CD4-positive, alpha-beta T cell treated with Interleukin-15 for 1 hour (primary cell): ENCODE data around the gene NSUN2.
A peak's percentile ranks its signal among the peaks of the same experiment; 100 is the strongest.
"Not testable (repeated sequence)": the region's sequence is repeated elsewhere in the genome, so short reads cannot be mapped to it uniquely, and the experiment has no call there.

Experiments used
- DNase-seq: peaks from one replicate; pipeline ENCODE4 v3.0.0-alpha.2; 2020

Gene NSUN2

DNA sequence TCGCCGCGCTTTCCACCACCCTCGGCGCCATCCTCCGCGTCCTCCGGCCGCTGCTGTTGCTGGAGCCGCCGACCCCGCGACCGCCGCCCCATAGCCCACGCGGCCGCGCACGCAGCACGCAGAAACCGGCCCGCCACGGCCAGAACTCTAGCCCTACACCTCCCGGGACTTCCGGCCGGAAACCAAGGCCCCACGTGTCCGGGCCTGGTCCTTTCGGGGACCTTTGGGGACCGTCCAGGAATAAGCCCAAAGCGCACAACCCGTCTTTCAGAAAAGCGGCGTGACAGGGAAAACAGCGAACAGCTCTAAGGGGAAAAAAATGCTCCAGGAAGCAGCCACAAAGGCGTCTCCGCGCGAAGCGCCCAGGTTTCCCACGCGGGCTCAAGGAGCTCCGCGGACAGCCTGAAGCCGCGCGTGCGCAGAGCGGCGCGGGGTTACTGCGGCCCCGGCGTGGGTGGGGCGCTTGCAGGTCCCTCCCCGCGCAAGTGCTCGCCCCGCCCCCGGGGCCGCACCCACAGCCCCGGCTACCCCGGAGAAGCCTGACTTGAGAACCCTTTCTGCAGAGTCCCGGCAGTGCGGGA, at the start of gene NSUN2, which contains the start of gene SRD5A1:
NSUN2 (minus strand) TSS at position 157 of the 581 bp plus-strand sequence; CDS start at position 92, 65 bp downstream.
SRD5A1 (plus strand) TSS at position 553 of the 581 bp plus-strand sequence. CDS start 137 bp downstream, outside the sequence.
- DNase-seq, result peak; percentile 89

DNA sequence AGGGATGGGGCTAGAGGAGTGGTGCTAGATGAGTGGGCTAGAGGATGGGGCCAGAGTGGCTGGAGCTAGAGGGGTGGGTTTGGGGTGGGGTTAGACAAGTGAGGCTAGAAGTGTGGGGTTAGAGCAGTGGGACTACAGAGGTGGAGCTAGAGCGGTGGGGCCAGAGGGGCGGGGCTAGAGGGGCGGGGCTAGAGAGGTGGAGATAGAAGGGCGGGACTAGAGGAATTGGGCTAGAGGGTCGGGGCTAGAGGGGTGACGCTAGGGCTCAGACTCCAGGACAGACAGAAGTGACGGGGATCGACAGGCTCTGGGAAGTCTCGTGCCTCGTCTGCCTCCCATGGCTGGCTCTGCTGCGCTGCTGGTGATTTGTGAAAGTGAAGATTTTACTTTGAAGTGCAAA, 49.4 kb upstream of the NSUN2 start:
- no peak for DNase-seq

DNA sequence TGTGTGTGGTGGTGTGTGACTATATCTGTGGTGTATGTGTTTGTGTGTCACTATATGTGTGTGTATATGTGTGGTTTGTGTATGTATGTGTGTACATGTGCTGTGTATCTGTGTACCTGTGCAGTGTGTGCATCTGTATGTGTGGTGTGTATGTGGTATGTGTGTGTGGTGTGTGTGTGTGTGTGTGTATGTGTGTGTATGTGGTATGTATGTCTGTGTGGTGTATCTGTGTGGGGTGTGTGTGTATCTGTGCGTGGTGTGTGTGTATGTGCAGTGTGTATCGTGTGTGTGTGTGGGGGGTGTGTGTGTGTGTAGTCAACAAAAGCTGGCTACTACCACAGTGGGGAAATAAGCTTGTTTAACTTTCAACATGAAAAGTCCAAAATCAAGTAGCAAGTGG, 48.8 kb upstream of the NSUN2 start:
- DNase-seq, result no peak

DNA sequence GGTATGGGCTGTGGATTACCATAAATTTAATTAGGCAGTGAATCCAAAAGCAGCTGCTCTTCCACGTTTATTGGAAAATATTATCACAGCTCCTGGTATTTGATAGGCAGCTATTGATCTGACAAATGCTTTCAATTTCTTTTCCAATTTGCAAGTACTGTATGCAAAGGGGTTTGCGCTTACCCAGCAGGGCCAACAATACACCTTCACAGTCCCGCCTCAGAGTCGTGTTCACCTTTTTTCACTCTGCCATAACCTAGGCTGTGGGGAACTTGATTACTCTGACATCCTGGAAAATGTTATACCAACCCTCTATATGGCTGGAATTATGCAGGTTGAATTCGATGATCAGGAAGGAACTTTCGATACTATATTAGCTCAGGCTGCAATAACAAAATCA, 48.1 kb upstream of the NSUN2 start:
- DNase-seq, result no peak

DNA sequence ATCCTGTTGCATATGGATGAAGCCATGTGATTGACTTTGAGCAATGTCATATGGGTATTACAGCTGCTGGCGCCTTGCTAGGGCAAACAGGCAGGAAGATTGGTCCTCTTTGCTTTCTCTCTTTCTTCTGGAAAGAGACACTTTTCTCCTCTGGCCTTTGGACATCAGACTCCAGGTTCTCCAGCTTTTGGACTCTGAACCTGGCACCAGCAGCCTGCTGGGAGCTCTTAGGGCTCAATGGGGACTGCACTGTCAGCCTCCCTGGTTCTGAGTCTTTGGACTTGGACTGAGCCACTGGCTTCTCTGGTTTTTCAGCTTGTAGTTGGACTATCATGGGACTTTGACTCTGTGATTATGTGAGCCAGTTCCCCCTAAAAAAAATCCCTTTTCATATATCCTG, 45.5 kb upstream of the NSUN2 start:
- no peak for DNase-seq

DNA sequence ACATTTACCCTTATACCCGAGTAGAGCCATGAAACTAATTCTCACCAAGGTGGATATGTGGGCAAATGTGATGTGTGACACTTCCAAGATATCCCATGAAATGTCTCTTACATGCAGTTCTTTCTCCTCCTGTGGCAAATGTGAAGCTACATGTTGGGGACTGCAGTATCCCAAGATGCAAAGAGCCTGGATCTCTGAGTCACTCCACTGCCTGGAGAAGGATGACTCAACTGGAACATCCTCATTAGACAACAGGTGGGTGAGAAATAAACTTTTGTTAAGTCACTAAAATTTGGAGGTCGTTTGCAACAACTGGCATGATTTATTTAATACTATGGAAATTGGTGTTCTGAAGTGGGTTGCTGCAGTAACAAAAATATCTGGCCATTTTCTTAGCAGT, 43.9 kb upstream of the NSUN2 start:
- no peak for DNase-seq

DNA sequence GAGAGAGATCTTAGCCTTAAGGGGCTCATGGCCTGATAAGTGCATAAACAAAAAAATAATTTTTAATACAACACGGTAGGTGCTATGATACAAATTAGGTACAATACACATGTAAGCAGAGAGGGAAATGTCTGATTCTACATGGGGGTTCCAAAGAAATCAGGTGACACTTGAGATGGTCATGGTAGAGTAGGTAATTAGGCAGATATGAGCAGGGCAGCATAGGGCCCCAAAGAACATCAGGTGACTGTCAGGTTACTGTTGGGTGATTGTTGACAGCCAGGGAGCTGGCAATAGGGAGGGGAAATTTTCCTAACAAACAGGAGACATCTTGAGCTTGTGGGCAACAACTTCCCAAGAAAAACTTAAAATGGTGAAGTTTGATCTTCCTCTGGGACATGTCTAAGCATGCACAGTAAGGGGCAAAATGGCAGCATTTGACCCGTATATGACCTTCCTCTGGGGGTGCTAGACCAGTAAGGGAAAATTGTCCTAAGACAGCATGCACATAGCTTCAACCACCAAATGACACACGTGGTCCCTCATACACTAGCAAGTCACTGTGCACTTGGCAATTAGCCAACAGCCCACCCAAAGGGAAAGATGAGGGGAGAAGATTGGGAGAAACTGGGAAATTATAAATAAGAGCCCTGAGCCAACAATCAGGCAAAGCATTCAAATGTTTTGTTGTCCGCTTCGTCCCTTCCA, 43.1 kb upstream of the NSUN2 start:
- no peak for DNase-seq

DNA sequence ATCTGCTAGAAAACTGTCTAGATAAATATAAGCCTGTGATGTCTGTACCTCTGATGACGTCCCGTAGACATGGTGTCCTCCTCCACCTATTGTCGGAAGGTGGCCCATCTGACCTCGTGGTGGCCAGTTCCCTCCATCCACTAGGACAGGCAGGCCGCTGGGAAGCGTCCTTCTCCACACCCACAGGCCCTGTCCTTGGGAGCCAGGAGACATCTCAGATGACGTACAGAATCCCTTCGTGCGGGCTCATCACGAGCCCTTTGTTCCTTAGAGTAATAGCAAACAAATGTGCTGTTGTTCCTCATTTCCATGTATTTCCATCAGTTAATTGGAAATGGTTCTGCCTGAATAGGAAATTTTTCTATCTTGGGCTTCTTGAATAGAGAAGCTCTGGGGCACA, 42.0 kb upstream of the NSUN2 start:
- DNase-seq, result no peak

DNA sequence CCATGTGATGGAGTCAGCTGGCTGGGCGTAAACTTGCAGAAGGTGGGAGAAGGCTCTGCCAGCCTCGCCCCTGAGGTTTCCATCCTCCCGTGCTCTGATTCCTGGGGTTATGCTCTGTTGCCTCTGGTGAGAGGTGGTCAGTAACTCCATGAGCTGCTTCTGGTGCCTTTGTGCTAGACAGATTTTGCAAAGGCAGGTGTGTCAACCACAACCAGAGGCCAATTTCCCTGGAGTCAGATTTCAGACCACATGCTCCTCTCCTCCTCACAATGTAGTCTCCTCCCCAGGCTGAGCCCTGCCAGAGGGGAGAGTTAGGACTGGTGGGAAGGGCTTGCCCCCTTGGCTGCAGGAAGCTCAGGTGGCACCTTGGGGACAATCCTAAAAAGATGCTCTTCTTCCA, 41.6 kb upstream of the NSUN2 start:
- DNase-seq, result no peak

DNA sequence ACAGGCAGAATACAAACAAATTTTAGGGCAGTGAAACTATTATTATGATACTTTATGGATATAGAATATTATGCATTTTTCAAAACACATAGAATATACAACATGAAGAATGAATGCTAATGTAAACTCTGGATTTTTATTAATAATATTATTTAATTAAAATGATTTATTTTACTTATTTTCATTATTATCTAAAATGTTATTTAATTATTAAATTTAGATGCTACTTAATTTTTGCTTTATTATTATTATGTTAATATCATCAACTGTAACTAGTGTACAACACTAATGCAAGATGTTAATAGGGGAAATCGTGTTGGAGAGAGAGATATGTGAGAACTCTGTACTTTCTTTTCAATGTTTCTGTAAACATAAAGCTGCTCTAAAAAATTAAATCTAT, 41.1 kb upstream of the NSUN2 start:
- no peak for DNase-seq

DNA sequence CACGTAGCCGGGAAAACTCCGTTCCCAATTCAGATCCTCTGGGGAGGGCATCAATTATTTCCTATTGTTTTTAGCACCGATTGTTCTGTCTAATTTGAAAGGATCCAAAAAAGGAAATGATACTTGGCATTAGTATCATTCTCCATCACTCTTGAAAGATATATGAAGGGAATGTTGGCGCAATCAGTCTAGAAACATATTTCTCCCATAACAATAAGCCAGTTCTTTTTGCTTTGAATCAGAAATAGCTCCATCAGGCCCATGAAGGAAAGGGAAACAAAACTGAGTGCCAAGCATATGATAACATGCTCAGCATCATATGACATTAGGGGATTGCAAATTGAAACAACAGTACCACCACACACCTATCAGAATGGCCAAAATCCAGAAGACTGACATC, 40.2 kb upstream of the NSUN2 start:
- no peak for DNase-seq

DNA sequence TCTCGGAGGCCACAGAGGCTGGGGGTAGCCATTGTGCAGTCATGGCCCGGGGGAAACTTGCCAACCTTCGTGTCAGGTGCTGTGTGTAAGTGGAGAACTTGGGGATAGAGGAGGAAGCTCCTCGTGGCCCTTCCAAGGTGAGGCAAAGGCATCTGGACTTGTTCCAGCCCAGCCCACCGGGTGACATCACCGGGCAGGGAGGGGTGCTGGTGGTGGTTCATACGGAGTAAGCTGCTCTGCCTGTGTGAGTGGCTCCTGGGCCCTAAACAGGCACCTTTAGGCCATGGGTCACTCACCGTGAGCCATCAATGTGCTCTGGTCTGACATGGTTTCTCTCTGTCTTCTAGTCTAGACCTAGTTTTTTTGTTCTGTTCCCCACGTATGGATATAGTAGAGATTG, 35.9 kb upstream of the NSUN2 start:
- DNase-seq, result not testable (repeated sequence)

DNA sequence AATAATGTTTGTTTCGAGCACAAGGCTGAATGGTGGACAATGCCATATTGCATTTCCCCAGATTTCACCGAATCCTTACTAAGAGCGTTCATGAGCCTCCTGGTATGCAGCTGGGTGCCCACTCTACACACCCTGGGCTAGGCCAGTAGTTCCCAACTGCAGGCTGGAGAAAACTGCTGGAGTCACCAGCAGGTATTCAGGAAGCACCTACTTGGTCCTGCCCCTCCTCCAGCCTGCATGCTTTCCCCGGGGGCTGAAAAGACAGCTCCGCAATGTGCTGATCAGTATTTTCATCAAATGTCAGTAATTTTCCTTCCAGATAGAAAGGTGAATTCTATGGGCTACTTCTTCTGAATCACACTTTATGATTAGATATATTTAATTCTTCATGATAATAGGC, 34.8 kb upstream of the NSUN2 start:
- no peak for DNase-seq

DNA sequence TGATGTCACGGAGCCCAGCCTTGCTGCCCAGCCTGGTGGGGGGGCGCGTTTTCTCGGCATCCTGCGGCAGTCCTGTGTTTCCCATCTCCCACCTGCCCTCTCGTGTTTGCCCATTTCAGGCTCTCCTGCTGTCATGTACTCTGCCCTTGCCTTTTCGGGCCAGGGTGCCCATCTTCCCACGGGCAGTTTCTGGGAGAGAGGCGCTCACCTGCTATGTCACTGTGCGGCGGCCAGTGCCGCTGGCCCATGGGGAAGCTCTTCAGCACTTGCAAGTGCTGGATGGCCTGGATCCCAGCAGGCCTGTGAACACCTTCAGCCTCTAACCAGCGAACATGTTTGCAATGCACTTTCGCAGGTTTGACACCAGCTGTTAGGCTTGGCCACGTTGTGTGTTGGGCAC, 33.9 kb upstream of the NSUN2 start:
- no peak for DNase-seq

DNA sequence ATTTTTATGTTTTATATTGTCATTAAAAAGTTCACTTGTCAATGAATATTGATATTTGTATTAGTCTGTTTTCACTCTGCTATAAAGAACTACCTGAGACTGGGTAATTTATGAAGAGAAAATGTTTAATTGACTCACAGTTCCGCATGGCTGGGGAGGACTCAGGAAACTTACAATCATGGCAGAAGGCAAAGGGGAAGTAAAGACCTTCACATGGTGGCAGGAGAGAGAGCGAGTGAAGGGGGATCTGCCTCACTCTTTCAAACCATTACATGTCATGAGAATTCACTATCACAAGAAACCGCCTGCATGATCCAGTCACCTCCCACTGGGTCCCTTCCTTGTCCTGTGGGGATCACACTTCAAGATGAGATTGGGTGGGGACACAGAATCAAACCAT, 27.8 kb upstream of the NSUN2 start:
- DNase-seq, result no peak

DNA sequence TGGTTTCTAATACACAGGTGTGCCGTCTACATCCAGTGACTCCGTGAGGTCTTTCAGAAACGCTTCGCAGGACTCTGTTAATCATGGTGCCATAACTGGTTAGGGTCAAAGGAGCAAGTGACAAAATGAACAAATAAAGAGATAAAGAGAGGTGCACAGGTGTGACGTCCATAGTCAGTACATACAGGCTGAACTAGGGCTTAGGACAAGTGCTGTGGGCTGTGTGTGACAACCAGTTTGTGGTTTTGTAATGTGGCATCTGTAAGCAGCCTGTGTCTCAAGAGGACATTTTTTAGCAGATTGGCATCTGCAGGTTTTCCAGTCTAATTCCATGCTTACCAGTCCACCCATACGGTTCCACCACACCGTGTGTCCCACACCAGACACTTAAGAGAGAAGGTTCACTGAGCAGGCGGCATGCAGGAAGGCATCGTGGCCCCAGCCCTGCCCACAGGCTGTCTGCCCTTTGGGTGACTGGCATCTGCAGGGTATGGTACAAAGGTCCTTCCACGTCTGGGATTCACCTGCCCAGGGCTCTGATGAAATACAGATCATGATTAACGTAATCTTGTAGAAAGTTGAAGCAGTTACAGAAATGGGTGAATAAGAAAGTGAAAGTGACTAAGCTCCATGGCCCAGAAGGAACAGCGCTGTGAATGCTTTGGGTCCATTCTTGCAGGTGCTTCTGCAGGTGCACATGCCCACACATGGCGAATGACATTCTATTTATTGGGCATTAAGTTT, 27.3 kb upstream of the NSUN2 start:
- no peak for DNase-seq

DNA sequence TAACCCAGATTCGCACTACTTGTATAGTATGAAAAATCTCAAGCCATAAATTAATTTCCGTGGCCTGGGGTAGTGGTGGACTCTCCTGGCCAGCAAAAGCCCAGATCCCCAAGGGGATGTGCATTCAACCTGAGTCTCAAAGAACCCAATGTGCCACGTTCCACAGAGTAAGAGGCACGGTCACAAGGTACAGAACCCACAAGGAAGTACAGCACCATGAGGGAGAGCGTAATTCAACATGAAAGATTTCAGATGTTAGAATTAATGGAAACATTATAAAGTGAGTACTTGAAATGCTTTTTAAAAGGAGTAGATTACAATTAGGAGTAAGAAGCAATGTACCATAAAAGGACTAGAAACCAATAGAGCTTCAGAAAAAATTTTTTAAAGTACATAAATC, 23.8 kb upstream of the NSUN2 start:
- no peak for DNase-seq

DNA sequence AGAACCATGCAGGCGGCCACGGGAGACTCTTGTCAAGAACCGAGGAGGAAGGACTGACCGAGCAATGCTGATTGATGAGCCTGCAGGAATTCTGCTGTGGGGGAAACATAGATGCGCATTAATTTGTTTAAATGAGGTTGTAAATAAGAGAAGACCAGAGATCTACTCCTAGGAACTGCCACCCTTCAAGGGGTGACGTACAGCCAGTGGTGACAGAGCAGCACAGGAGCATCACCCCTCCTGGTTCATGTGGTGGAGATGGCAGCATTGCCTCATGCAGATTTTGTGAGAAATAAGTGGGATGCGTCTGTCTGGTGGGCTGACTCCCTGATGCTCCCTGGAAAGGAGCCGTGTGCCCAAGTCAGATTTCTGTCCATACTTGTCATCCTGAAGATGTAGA, 22.6 kb upstream of the NSUN2 start:
- no peak for DNase-seq

DNA sequence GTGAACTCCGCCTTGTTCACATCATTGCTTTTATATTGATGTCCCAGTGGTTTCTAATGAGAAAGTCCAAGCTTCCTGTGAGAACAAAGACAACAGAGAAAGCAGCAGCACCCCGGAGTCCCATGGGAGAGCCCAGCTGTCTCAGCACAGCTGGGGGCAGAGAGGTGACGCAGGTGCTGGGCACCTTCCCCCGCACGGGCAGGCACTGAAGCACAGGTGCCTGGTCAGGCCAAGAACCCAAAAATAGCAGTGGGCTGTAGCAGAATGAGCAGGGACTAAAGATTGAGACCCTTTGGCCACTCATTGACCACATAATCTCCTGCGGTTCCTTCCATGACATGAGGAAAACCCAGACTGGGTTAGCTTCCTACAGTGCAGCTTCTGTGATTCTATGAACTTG, 19.2 kb upstream of the NSUN2 start:
- no peak for DNase-seq

DNA sequence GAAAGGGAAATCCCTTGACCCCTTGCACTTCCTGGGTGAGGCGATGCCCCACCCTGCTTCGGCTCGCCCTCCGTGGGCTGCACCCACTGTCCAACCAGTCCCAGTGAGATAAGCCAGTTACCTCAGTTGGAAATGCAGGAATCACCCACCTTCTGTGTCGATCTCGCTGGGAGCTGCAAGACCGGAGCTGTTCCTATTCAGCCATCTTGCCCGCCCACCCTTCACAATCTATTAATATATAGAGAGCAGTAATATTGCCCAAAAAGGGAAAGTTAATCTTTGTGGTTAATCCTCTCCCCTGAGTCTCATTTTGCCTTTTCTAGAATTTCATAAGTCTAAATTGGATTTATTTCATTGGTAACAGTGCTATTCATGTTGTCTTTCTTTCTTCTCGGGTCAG, 16.8 kb upstream of the NSUN2 start:
- no peak for DNase-seq

DNA sequence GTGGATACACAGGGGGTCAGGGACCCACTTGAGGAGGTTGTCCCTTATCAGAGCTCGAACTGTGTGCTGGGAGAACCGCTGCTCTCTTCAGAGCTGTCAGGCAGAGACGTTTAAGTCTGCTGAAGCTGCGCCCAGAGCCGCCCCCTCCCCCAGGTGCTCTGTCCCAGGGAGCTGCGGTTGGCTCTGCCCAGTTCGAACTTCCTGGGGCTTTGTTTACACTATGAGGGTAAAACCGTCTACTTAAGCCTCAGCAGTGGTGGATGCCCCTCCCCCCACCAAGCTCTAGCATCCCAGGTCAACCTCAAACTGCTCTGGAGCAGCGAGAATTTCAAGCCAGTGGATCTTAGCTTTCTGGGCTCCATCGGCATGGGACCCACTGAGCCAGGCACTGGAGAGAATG, 16.3 kb upstream of the NSUN2 start:
- no peak for DNase-seq

DNA sequence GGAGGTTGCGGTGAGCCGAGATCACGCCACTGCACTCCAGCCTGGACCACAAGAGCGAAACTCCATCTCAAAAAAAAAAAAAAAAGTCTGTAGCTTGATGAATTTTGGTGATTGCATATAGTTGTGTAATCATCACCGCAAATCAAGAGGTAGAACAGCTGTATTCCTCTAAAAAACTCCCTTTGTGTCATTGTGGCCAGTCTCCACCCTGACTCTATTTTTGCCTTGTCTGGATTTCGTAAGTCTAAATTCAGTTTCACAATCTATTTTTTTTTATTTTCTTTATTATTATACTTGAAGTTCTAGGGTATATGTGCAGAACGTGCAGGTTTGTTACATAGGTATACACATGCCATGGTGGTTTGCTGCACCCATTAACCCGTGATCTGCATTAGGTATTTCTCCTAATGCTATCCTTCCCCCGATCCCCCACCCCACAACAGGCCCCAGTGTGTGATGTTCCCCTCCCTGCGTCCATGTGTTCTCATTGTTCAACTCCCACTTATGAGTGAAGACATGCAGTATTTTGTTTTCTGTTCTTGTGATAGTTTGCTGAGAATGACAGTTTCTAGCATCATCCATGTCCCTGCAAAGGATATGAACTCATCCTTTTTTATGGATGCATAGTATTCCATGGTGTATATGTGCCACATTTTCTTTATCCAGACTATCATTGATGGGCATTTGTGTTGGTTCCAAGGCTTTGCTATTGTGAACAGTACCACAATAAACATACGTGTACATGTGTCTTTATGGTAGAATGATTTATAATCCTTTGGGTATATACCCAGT, 12.9 kb upstream of the NSUN2 start:
- DNase-seq, result not testable (repeated sequence)

DNA sequence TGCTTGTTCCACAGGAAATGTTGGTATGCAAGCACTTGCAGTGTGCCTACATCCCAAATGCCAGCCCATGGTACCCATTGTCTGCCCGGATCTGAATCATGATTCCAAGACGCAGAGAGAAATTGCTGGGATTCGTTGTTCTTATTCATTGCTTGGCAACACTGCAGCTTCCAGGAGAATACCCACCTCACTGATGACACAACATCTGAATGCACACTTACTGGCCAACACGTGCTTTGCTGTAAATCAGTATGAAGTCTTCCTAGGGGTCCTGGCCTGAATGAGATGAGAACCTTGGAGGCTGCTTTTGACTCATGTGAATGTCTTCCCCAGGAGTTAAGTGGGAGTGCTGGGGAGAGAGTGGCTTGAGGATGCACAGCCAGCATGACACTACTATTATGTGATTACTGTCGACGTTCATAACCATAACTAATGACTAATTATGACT, 12.0 kb upstream of the NSUN2 start:
- no peak for DNase-seq
